ENCODE measurements around the gene PRPF6.

GRCh38 chr20:63940472-63941266 is 40.3 kb upstream of the PRPF6 start:
- no peak for TF ChIP-seq CTCF (IDR thresholded peaks at IDR 0.05; ENCODE audit: insufficient read depth, low read depth, low read length)
- no peak for TF ChIP-seq EZH2 (IDR thresholded peaks at IDR 0.05; ENCODE audit: insufficient read depth, low read length)
